MCF 10A (cell line): Measurements from ENCODE around the gene GALNS. TPM values are rescaled to one million over a fixed set of nuclear protein-coding genes. Genes with fewer than 3 reads are reported as not detected.

Source experiments
- BruUV-seq: library from RNA; stranded (reverse); fragments of 400-500 nt; replicated peaks from 2 replicates; lab custom pipeline; 2021; lab: Mats Ljungman, UMichigan
- CTCF ChIA-PET: fragments of 300-600 bp; sonication (Branson Sonifier 250); formaldehyde crosslinking; extraction: SDS; loops from one replicate; lab custom pipeline; 2021; ENCODE audit warnings: antibody characterized with exemption, inconsistent platforms; lab: Yijun Ruan, JAX
- POLR2A ChIA-PET: fragments of 300-600, 350-650 bp; sonication (Branson Sonifier 250); formaldehyde crosslinking; extraction: SDS; loops from one replicate; lab custom pipeline; 2020; ENCODE audit warnings: antibody characterized with exemption, inconsistent platforms; lab: Yijun Ruan, JAX
- DNase-seq: peaks from one replicate; pipeline ENCODE4 v3.0.0-alpha.2; 2018; ENCODE audit not compliant: unreplicated experiment
- H3K27ac Mint-ChIP-seq: one replicate; pipeline ENCODE4 v1.8.0; 2022; ENCODE audit warnings: mild to moderate bottlenecking, low read depth, mixed read lengths; ENCODE audit not compliant: unreplicated experiment
- H3K27me3 Mint-ChIP-seq: one replicate; pipeline ENCODE4 v1.8.0; 2022; ENCODE audit warnings: mixed read lengths; ENCODE audit not compliant: insufficient read depth, unreplicated experiment
- H3K36me3 Mint-ChIP-seq: one replicate; pipeline ENCODE4 v1.8.0; 2022; ENCODE audit warnings: mild to moderate bottlenecking, moderate library complexity, mixed read lengths; ENCODE audit not compliant: insufficient read depth, unreplicated experiment
- H3K4me1 Mint-ChIP-seq: one replicate; pipeline ENCODE4 v1.8.0; 2022; ENCODE audit warnings: mixed read lengths; ENCODE audit not compliant: insufficient read depth, unreplicated experiment
- H3K4me3 Mint-ChIP-seq: one replicate; pipeline ENCODE4 v1.8.0; 2022; ENCODE audit warnings: mild to moderate bottlenecking, moderate library complexity, mixed read lengths; ENCODE audit not compliant: unreplicated experiment
- H3K9me3 Mint-ChIP-seq: one replicate; pipeline ENCODE4 v1.8.0; 2022; ENCODE audit warnings: mixed read lengths; ENCODE audit not compliant: unreplicated experiment
- intact Hi-C: fragments of 100-400 bp; cut with micrococcal nuclease; formaldehyde crosslinking; loops from 2 replicates; pipeline ENCODE4 v1.14.1; 2022
- total RNA-seq: library from RNA; stranded (reverse); gene quantifications from 2 replicates; pipeline ENCODE4 v1.2.3, GENCODE V29; 2022
- TF ChIP-seq, protein P1 (sequence below): fragments of 200-600 bp; IDR thresholded peaks from one replicate; pipeline ENCODE4 v1.8.0; 2022; ENCODE audit warnings: antibody characterized with exemption, mild to moderate bottlenecking; ENCODE audit not compliant: unreplicated experiment

The GALNS gene
- total RNA-seq, 1 experiment from 2014 or later: 26.0 TPM

DNA sequence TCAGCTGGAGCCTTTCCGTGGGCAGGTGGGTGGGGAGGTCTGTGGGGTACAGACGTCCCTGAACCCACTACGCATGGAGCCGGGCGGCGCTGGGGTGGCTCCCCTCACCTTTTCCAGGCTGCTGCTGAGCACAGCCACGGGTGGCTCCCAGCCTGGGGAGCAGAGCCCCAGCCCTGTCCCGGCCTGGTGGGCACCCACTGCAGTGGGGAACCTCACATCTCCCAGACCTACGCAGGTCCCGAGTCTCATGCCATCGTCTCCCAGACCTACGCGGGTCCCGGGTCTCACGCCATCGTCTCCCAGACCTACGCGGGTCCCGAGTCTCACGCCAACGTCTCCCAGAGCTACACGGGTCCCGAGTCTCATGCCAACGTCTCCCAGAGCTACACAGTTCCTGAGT is 28.0 kb downstream of the GALNS start:
- Mint-ChIP-seq H3K36me3 (peaks cover 16% of the 10 kb centered on the region), H3K4me1 (peaks cover 14% of the 10 kb centered on the region), H3K9me3 (no peaks in the 10 kb centered on the region), H3K27me3 (no peaks in the 10 kb centered on the region), H3K27ac (no peak overlapping the region), H3K4me3 (no peak overlapping the region)
- intact Hi-C loops: no loop called here
- no peak for DNase-seq
- TF ChIP-seq, protein P1, sequence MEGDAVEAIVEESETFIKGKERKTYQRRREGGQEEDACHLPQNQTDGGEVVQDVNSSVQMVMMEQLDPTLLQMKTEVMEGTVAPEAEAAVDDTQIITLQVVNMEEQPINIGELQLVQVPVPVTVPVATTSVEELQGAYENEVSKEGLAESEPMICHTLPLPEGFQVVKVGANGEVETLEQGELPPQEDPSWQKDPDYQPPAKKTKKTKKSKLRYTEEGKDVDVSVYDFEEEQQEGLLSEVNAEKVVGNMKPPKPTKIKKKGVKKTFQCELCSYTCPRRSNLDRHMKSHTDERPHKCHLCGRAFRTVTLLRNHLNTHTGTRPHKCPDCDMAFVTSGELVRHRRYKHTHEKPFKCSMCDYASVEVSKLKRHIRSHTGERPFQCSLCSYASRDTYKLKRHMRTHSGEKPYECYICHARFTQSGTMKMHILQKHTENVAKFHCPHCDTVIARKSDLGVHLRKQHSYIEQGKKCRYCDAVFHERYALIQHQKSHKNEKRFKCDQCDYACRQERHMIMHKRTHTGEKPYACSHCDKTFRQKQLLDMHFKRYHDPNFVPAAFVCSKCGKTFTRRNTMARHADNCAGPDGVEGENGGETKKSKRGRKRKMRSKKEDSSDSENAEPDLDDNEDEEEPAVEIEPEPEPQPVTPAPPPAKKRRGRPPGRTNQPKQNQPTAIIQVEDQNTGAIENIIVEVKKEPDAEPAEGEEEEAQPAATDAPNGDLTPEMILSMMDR: no peak
- POLR2A ChIA-PET: interaction anchor here (0.6 kb wide), 1 partner anchor 45 kb away, joined by 5 read pairs; no protein-coding TSS in a partner anchor
- no TSS peak for BruUV-seq
- CTCF ChIA-PET: interaction anchor here (1.0 kb wide), 1 partner anchor 338 kb away, joined by 3 read pairs; no protein-coding TSS in a partner anchor

DNA sequence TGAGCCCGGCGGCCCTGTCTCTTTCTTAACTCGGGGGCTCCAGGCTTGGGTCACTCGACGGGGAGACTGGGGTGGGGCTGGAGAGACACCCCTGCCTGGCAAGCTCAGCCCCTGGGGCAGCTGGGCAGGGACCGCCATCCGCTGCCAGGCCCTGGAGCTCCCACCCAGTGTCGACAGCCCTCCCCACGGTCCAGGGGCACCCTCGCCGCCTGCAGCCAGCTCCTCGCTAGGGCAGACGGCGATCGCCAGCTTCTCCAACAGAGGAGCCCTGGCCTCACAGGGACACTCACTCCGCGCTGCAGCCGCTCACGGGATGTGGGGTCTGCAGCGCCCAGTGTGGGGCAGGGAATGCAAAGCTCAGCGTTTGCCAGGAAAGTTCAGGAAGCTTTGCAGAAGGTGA is 29.0 kb downstream of the GALNS start:
- intact Hi-C loops: no loop called here
- no peaks in the 10 kb centered on the region for H3K9me3 Mint-ChIP-seq
- H3K4me1 Mint-ChIP-seq: peaks cover 14% of the 10 kb centered on the region
- POLR2A ChIA-PET: no interaction called here
- no peak for DNase-seq
- CTCF ChIA-PET: interaction anchor here (0.8 to 1.1 kb wide), 2 partner anchors 9 to 30 kb away, joined by 3 read pairs; no protein-coding TSS in a partner anchor
- H3K36me3 Mint-ChIP-seq: peaks cover 16% of the 10 kb centered on the region
- H3K27me3 Mint-ChIP-seq: no peaks in the 10 kb centered on the region
- no TSS peak for BruUV-seq
- H3K4me3 Mint-ChIP-seq: no peak overlapping the region
- H3K27ac Mint-ChIP-seq: no peak overlapping the region
- TF ChIP-seq, protein P1: no peak

DNA sequence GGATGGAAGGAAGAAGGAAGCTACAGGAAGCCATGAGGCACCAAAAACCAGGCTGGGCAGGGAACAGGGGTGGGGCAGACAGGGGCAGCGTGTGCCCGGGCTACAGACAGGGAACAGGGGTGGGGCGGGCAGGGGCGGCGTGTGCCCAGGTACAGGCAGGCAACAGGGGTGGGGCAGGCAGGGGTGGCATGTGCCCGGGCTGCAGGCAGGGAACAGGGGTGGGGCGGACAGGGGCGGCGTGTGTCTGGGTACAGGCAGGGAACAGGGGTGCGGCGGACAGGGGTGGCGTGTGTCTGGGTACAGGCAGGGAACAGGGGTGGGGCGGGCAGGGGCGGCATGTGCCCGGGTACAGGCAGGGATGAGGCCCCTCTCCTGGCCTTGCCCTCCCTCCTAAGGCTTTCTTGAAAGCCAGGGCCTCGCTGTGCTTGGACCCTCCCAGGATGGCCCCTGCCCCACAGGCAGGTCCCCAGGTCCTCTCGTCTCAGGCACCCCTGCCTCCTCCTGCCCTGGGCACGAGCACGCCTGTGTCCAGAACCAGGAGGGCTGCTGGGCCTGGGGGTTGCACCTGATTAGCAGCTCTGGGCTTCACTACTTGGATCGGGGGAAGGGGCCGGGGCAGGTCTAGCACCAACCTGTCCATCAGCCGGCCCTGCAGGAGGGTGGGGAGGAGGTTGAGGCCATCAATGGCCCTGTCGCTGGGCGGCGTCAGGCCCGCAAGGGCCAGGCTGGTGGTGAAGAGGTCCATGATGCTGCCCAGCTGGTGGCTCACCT is 30.5 kb downstream of the GALNS start:
- TF ChIP-seq, protein P1: no peak
- ChIA-PET CTCF (no interaction called here), POLR2A (interaction anchor here (0.6 to 2.0 kb wide), 6 partner anchors 9 to 32 kb away, joined by 3 to 14 read pairs (median 4); partner anchors contain the start of genes APRT, GALNS and TRAPPC2L)
- peak; percentile 30 for DNase-seq
- Mint-ChIP-seq H3K4me3 (peak overlapping the region; percentile 37), H3K4me1 (peaks cover 14% of the 10 kb centered on the region), H3K36me3 (peaks cover 10% of the 10 kb centered on the region), H3K27ac (peak overlapping the region; percentile 64), H3K27me3 (no peaks in the 10 kb centered on the region), H3K9me3 (no peaks in the 10 kb centered on the region)
- intact Hi-C loops: no loop called here
- no TSS peak for BruUV-seq

DNA sequence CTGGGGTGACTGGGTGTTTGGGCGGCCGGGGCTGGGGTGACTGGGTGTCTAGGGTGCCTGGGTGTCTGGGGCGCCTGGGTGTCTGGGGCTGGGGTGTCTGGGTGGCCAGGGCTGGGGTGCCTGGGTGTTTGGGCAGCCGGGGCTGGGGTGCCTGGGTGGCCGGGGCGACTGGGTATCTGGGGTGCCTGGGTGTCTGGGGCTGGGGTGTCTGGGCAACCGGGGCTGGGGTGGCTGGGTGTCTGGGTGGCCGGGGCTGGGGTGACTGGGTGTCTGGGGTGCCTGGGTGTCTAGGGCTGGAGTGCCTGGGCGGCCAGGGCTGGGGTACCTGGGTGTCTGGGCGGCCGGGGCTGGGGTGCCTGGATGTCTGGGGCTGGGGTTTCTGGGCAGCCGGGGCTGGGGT is 31.6 kb downstream of the GALNS start:
- POLR2A ChIA-PET: interaction anchor here (1.0 to 2.0 kb wide), 4 partner anchors 10 to 33 kb away, joined by 3 to 14 read pairs (median 6); partner anchors contain the start of genes APRT, GALNS and TRAPPC2L
- intact Hi-C loops: no loop called here
- Mint-ChIP-seq H3K27me3 (no peaks in the 10 kb centered on the region), H3K4me1 (peaks cover 14% of the 10 kb centered on the region), H3K27ac (no peak overlapping the region), H3K9me3 (no peaks in the 10 kb centered on the region), H3K4me3 (no peak overlapping the region), H3K36me3 (peaks cover 10% of the 10 kb centered on the region)
- CTCF ChIA-PET: no interaction called here
- no peak for DNase-seq
- TF ChIP-seq, protein P1: no peak
- no TSS peak for BruUV-seq
